ENCODE measurements around the gene STK4.
"Not testable (repeated sequence)": the region's sequence is repeated elsewhere in the genome, so short reads cannot be mapped to it uniquely, and the experiment has no call there.

GRCh38 chr20:45023140-45023539 is 56.8 kb downstream of the STK4 start:
- TF ChIP-seq CTCF (conservative IDR thresholded peaks at IDR 0.05 in 1 of 2, IDR thresholded peaks at IDR 0.05 in 1 of 2; ENCODE audit: extremely low read depth in 1 of 2, insufficient read depth in 1 of 2, low read depth in 1 of 2, low read length in 2 of 2); EZH2 (IDR thresholded peaks at IDR 0.05; ENCODE audit: borderline replicate concordance, low read length): not testable (repeated sequence)

Data from mammary epithelial cell (primary cell).